Neural cell (in vitro differentiated cells): ENCODE data around the gene WDR73. TPM values are rescaled to one million over a fixed set of nuclear protein-coding genes. Genes with fewer than 3 reads are reported as not detected.

Experiments used
- H2AFZ ChIP-seq: fragments of 200-600, 300-800 bp; sonication (generic), shearing (Covaris generic); 2 replicates; pipeline ENCODE4 v1.6.0; 2014; ENCODE audit warnings: low read depth, mild to moderate bottlenecking, antibody characterized with exemption, low read length, moderate library complexity
- H3F3A ChIP-seq: fragments of 200-600 bp; shearing (Covaris generic); 2 replicates; pipeline ENCODE4 v1.6.1; 2016; ENCODE audit warnings: mild to moderate bottlenecking, moderate library complexity, mixed read lengths, antibody characterized with exemption, low read length; ENCODE audit not compliant: insufficient read depth, poor library complexity, severe bottlenecking
- H3K27ac ChIP-seq: fragments of 200-600, 300-800 bp; sonication (generic), shearing (Covaris generic); 2 replicates; pipeline ENCODE4 v1.5.1; 2014; ENCODE audit warnings: mild to moderate bottlenecking, low read length, moderate library complexity
- H3K27me3 ChIP-seq: fragments of 300-800, 200-600 bp; sonication (generic), shearing (Covaris generic); 2 replicates; pipeline ENCODE4 v1.6.0; 2014; ENCODE audit warnings: mild to moderate bottlenecking, low read depth, low read length, moderate library complexity; ENCODE audit not compliant: insufficient read depth
- H3K36me3 ChIP-seq: fragments of 300-800, 200-600 bp; sonication (generic), shearing (Covaris generic); 2 replicates; pipeline ENCODE4 v1.5.1; 2014; ENCODE audit warnings: mild to moderate bottlenecking, antibody characterized with exemption, low read length, moderate library complexity; ENCODE audit not compliant: insufficient read depth
- H3K4me2 ChIP-seq: fragments of 300-800, 200-600 bp; sonication (generic), shearing (Covaris generic); 2 replicates; pipeline ENCODE4 v1.6.0; 2014; ENCODE audit warnings: mild to moderate bottlenecking, low read length
- H3K4me3 ChIP-seq: fragments of 300-800, 200-600 bp; sonication (generic), shearing (Covaris generic); 2 replicates; pipeline ENCODE4 v1.5.1; 2014; ENCODE audit warnings: mild to moderate bottlenecking, low read length, moderate library complexity
- H3K79me2 ChIP-seq: fragments of 200-600 bp; shearing (Covaris generic); replicated peaks from 2 replicates; pipeline ENCODE4 v1.6.0; 2014; ENCODE audit warnings: mild to moderate bottlenecking, low read length, moderate library complexity; ENCODE audit not compliant: insufficient read depth
- H3K9ac ChIP-seq: fragments of 300-800, 200-600 bp; sonication (generic), shearing (Covaris generic); 2 replicates; pipeline ENCODE4 v1.6.1; 2016; ENCODE audit warnings: mild to moderate bottlenecking, low read length, mixed read lengths
- H3K9me2 ChIP-seq: fragments of 200-600 bp; shearing (Covaris generic); 2 replicates; pipeline ENCODE4 v1.6.1; 2016; ENCODE audit warnings: mild to moderate bottlenecking, low read length, mixed read lengths; ENCODE audit not compliant: insufficient read depth
- H3K9me3 ChIP-seq: fragments of 200-600, 300-800 bp; sonication (generic), shearing (Covaris generic); 2 replicates; pipeline ENCODE4 v1.6.1; 2016; ENCODE audit warnings: mild to moderate bottlenecking, mixed run types, low read length, moderate library complexity, mixed read lengths
- H4K20me1 ChIP-seq: fragments of 200-600 bp; shearing (Covaris generic); 2 replicates; pipeline ENCODE4 v1.6.1; 2016; ENCODE audit warnings: mild to moderate bottlenecking, mixed run types; ENCODE audit not compliant: insufficient read depth
- EP300 ChIP-seq: fragments of 450-650 bp; conservative IDR thresholded peaks from 2 replicates; pipeline ENCODE4 v1.6.1; 2014; ENCODE audit warnings: antibody characterized with exemption, mild to moderate bottlenecking, moderate library complexity; ENCODE audit not compliant: poor library complexity, severe bottlenecking
- EZH2 ChIP-seq: fragments of 200-600, 300-800 bp; shearing (Covaris generic), sonication (generic); IDR thresholded peaks from 2 replicates; pipeline ENCODE4 v1.6.1; 2014; ENCODE audit warnings: antibody characterized with exemption, low read length, borderline replicate concordance, mild to moderate bottlenecking; ENCODE audit not compliant: insufficient read depth, poor library complexity, severe bottlenecking
- MXI1 ChIP-seq: fragments of 450-650 bp; conservative IDR thresholded peaks from 2 replicates; pipeline ENCODE4 v1.6.1; 2014; ENCODE audit warnings: antibody characterized with exemption, mild to moderate bottlenecking; ENCODE audit not compliant: poor library complexity, severe bottlenecking
- POLR2AphosphoS5 ChIP-seq: IDR thresholded peaks from 2 replicates; pipeline ENCODE4 v1.6.1; 2012
- RAD21 ChIP-seq: fragments of 450-650 bp; conservative IDR thresholded peaks from 2 replicates; pipeline ENCODE4 v1.6.1; 2014; ENCODE audit warnings: antibody characterized with exemption, mild to moderate bottlenecking, moderate library complexity
- SMC3 ChIP-seq: fragments of 450-650 bp; conservative IDR thresholded peaks from 2 replicates; pipeline ENCODE4 v1.6.1; 2014; ENCODE audit warnings: antibody characterized with exemption, mild to moderate bottlenecking, moderate library complexity; ENCODE audit not compliant: poor library complexity
- TAF1 ChIP-seq: IDR thresholded peaks from 2 replicates; pipeline ENCODE4 v1.6.1; 2012; ENCODE audit warnings: low read depth
- polyA plus RNA-seq: library from polyadenylated mRNA; depleted of rRNA; stranded (reverse); fragments of >200 nt; gene quantifications from 2 replicates; pipeline ENCODE4 v1.2.3, GENCODE V29; 2014
- TF ChIP-seq, protein P1 (sequence below): IDR thresholded peaks from 2 replicates; pipeline ENCODE4 v1.6.1; 2012; ENCODE audit warnings: borderline replicate concordance
- TF ChIP-seq, protein P2 (sequence below): fragments of 450-650 bp; IDR thresholded peaks from 2 replicates; pipeline ENCODE4 v1.5.1; 2014; ENCODE audit warnings: antibody characterized with exemption, mild to moderate bottlenecking, moderate library complexity; ENCODE audit not compliant: poor library complexity, severe bottlenecking

The WDR73 gene
- polyA plus RNA-seq, 1 donor from 2014 or later: 75.4 TPM

DNA sequence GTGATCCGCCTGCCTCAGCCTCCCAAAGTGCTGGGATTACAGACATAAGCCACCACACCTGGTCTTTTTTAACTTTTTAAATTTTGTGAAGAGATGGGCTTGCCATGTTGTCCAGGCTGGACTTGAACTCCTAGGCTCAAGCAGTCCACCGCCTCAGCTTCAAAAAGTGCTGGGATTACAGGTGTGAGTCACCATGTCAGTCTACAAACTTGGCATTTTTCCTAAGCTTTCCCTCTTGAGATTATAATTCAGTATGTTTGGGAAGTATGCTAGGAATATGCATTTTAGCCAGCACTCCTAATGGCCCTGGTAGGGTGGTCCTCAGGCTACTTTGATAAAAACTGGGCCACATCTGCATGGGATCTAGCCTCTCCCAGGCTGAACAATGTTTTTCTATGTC, 4.4 kb downstream of the WDR73 start:
- Histone ChIP-seq H3K9ac (no peak overlapping the region), H3K9me3 (no peaks in the 10 kb centered on the region), H3K4me3 (no peak overlapping the region), H3F3A (no peaks in the 10 kb centered on the region), H3K9me2 (no peaks in the 10 kb centered on the region), H3K27ac (no peak overlapping the region), H3K79me2 (peaks cover 11% of the 10 kb centered on the region), H3K36me3 (no peaks in the 10 kb centered on the region), H3K4me2 (no peak overlapping the region), H4K20me1 (no peaks in the 10 kb centered on the region), H2AFZ (no peak overlapping the region), H3K27me3 (no peaks in the 10 kb centered on the region)
- TF ChIP-seq, protein P1, sequence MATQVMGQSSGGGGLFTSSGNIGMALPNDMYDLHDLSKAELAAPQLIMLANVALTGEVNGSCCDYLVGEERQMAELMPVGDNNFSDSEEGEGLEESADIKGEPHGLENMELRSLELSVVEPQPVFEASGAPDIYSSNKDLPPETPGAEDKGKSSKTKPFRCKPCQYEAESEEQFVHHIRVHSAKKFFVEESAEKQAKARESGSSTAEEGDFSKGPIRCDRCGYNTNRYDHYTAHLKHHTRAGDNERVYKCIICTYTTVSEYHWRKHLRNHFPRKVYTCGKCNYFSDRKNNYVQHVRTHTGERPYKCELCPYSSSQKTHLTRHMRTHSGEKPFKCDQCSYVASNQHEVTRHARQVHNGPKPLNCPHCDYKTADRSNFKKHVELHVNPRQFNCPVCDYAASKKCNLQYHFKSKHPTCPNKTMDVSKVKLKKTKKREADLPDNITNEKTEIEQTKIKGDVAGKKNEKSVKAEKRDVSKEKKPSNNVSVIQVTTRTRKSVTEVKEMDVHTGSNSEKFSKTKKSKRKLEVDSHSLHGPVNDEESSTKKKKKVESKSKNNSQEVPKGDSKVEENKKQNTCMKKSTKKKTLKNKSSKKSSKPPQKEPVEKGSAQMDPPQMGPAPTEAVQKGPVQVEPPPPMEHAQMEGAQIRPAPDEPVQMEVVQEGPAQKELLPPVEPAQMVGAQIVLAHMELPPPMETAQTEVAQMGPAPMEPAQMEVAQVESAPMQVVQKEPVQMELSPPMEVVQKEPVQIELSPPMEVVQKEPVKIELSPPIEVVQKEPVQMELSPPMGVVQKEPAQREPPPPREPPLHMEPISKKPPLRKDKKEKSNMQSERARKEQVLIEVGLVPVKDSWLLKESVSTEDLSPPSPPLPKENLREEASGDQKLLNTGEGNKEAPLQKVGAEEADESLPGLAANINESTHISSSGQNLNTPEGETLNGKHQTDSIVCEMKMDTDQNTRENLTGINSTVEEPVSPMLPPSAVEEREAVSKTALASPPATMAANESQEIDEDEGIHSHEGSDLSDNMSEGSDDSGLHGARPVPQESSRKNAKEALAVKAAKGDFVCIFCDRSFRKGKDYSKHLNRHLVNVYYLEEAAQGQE: no peak
- no peak for TF ChIP-seq EP300
- TF ChIP-seq, protein P2, sequence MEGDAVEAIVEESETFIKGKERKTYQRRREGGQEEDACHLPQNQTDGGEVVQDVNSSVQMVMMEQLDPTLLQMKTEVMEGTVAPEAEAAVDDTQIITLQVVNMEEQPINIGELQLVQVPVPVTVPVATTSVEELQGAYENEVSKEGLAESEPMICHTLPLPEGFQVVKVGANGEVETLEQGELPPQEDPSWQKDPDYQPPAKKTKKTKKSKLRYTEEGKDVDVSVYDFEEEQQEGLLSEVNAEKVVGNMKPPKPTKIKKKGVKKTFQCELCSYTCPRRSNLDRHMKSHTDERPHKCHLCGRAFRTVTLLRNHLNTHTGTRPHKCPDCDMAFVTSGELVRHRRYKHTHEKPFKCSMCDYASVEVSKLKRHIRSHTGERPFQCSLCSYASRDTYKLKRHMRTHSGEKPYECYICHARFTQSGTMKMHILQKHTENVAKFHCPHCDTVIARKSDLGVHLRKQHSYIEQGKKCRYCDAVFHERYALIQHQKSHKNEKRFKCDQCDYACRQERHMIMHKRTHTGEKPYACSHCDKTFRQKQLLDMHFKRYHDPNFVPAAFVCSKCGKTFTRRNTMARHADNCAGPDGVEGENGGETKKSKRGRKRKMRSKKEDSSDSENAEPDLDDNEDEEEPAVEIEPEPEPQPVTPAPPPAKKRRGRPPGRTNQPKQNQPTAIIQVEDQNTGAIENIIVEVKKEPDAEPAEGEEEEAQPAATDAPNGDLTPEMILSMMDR: no peak
- no peak for TF ChIP-seq RAD21
- TF ChIP-seq MXI1: no peak
- TF ChIP-seq POLR2AphosphoS5: no peak
- TF ChIP-seq SMC3: no peak
- TF ChIP-seq EZH2: no peak
- no peak for TF ChIP-seq TAF1

DNA sequence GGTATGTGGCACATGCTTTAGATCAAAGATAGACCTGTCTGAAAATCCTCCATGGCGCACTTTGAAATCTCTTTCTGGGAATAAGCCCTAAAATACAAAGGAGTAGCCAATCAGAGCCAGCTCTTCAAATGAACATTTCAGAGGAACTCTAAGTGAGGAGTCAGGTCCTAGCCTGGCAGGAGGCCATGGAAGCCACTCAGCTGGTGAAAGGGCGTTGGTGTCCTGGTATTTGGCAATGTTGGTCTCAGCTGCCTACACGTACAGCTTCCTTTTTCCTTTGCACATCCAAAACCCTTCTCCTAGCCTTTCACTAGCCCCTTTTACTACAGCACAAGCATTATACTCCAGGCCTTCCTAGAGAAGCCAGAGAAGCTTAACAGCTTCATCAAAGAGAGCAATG, 5.5 kb downstream of the WDR73 start:
- no peaks in the 10 kb centered on the region for H3F3A ChIP-seq
- H3K9ac ChIP-seq: no peak overlapping the region
- peaks cover 11% of the 10 kb centered on the region for H3K79me2 ChIP-seq
- H3K36me3 ChIP-seq: no peaks in the 10 kb centered on the region
- TF ChIP-seq POLR2AphosphoS5 (no peak), RAD21 (no peak), EZH2 (no peak), EP300 (no peak), SMC3 (no peak), TAF1 (no peak), MXI1 (no peak)
- TF ChIP-seq, protein P1: no peak
- TF ChIP-seq, protein P2: no peak
- no peak overlapping the region for H3K4me3 ChIP-seq
- H3K27ac ChIP-seq: no peak overlapping the region
- H2AFZ ChIP-seq: no peak overlapping the region
- no peaks in the 10 kb centered on the region for H4K20me1 ChIP-seq
- no peak overlapping the region for H3K4me2 ChIP-seq
- no peaks in the 10 kb centered on the region for H3K9me3 ChIP-seq
- H3K27me3 ChIP-seq: no peaks in the 10 kb centered on the region
- H3K9me2 ChIP-seq: no peaks in the 10 kb centered on the region
